ENCODE data around the gene GUCD1.

DNA sequence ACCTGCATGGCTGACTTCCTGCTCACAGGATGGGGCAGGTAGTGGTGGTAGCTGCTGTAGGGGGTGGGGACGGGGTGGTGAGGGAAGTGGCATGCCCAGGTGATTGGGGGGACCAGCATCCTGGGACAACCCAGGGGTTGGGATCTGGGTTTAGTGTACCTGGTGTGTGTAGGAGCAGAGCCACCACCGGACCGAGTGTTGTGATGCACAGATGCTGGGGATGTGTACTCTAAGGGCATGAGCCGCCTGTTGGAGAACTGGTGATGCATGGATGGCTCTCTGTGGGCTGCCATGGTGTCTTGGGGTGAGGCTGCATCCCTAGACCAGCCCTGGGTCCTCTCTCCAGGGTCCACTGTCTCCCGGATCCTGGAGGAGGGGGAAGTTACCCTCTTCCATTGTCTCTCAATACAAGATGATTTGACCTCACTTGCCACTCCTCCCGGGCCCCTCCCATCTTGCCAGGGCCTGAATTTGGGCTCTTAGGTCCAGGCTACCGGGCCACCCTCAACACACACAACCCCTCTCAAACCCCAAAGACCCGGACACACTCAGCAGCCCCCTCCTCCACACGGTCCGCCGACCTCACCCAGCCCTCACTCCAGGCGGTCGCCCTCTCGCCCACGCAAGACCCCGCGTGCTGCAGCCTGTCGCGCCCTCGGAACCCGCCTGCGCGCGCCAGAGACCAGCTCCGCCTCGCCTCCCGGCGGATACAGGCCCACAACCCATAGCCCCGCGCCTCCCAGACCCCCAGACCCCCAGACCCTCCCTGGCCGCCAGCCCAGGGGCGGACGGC lies 37.3 kb upstream of the GUCD1 start:
- TF ChIP-seq POLR2A (IDR thresholded peaks at IDR 0.05): no peak
- TF ChIP-seq, protein P1, sequence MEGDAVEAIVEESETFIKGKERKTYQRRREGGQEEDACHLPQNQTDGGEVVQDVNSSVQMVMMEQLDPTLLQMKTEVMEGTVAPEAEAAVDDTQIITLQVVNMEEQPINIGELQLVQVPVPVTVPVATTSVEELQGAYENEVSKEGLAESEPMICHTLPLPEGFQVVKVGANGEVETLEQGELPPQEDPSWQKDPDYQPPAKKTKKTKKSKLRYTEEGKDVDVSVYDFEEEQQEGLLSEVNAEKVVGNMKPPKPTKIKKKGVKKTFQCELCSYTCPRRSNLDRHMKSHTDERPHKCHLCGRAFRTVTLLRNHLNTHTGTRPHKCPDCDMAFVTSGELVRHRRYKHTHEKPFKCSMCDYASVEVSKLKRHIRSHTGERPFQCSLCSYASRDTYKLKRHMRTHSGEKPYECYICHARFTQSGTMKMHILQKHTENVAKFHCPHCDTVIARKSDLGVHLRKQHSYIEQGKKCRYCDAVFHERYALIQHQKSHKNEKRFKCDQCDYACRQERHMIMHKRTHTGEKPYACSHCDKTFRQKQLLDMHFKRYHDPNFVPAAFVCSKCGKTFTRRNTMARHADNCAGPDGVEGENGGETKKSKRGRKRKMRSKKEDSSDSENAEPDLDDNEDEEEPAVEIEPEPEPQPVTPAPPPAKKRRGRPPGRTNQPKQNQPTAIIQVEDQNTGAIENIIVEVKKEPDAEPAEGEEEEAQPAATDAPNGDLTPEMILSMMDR (IDR thresholded peaks at IDR 0.05): no peak
- no peak for TF ChIP-seq EP300 (IDR thresholded peaks at IDR 0.05)
